AG09309 (cell line): Measurements from ENCODE around the gene PTPRG.

Experiments used
- DNase-seq: peaks from one replicate; pipeline ENCODE4 v3.0.0-alpha.2; 2010; ENCODE audit warnings: low read depth
- H3K4me3 ChIP-seq: 2 replicates; pipeline ENCODE4 v1.5.1; 2011; ENCODE audit warnings: mild to moderate bottlenecking, low read depth, low read length, moderate library complexity; ENCODE audit not compliant: control insufficient read depth
- CTCF ChIP-seq: IDR thresholded peaks from 2 replicates; pipeline ENCODE4 v1.5.1; 2011; ENCODE audit warnings: mild to moderate bottlenecking, low read depth, low read length, inconsistent platforms; ENCODE audit not compliant: insufficient read depth, control insufficient read depth; ENCODE audit errors: missing control alignments

PTPRG gene

GRCh38 chr3:61639991-61640390, 78.6 kb downstream of the PTPRG start:
- no peak overlapping the region for H3K4me3 ChIP-seq
- no peak for TF ChIP-seq CTCF
- DNase-seq: no peak

GRCh38 chr3:61645148-61645547, 83.8 kb downstream of the PTPRG start:
- no peak for DNase-seq

GRCh38 chr3:61646360-61646759, 85.0 kb downstream of the PTPRG start:
- no peak for DNase-seq
- TF ChIP-seq CTCF: no peak

More at GRCh38 chr3:61645148-61645547, 83.8 kb downstream of the PTPRG start:
- TF ChIP-seq CTCF: no peak
- no peak overlapping the region for H3K4me3 ChIP-seq

GRCh38 chr3:61646851-61647525, 85.6 kb downstream of the PTPRG start:
- DNase-seq: no peak
- no peak for TF ChIP-seq CTCF
- H3K4me3 ChIP-seq: no peak overlapping the region

More at GRCh38 chr3:61646360-61646759, 85.0 kb downstream of the PTPRG start:
- H3K4me3 ChIP-seq: no peak overlapping the region

GRCh38 chr3:61648481-61648880, 87.1 kb downstream of the PTPRG start:
- TF ChIP-seq CTCF: no peak
- H3K4me3 ChIP-seq: no peak overlapping the region
- no peak for DNase-seq

GRCh38 chr3:61649381-61650170, 88.2 kb downstream of the PTPRG start:
- no peak for TF ChIP-seq CTCF
- no peak for DNase-seq
- H3K4me3 ChIP-seq: no peak overlapping the region
